PC-9 (cell line): ENCODE data around the gene PRKG1. TPM values are rescaled to one million over a fixed set of nuclear protein-coding genes. Genes with fewer than 3 reads are reported as not detected.

Experiments used
- BruUV-seq: library from RNA; stranded (reverse); fragments of 400-500 nt; replicated peaks from 2 replicates; lab custom pipeline; 2021; lab: Mats Ljungman, UMichigan
- CTCF ChIA-PET: fragments of 300-600 bp; sonication (Branson Sonifier 250); formaldehyde crosslinking; loops from one replicate; lab custom pipeline; 2022; ENCODE audit warnings: antibody characterized with exemption; lab: Charles Lee
- POLR2A ChIA-PET: fragments of 300-600 bp; sonication (Branson Sonifier 250); formaldehyde crosslinking; loops from one replicate; lab custom pipeline; 2022; ENCODE audit warnings: antibody characterized with exemption; ENCODE audit not compliant: unreplicated experiment; lab: Charles Lee
- DNase-seq, 2 experiments: peaks; one replicate each; pipeline versions ENCODE4 v3.0.0 to v3.0.0-alpha.2; 2015 to 2022; ENCODE audit warnings: mixed read lengths in 1 of 2
- H2AFZ ChIP-seq: fragments of 200-600 bp; sonication (generic); 2 replicates; pipeline ENCODE4 v1.8.1; 2017; ENCODE audit warnings: antibody characterized with exemption
- H3F3A ChIP-seq: fragments of 200-600 bp; sonication (generic); 2 replicates; pipeline ENCODE4 v1.8.1; 2017; ENCODE audit warnings: antibody characterized with exemption, mild to moderate bottlenecking, low read depth; ENCODE audit not compliant: insufficient read depth
- H3K27ac ChIP-seq: fragments of 200-600 bp; sonication (generic); 2 replicates; pipeline ENCODE4 v1.6.1; 2016; ENCODE audit warnings: mixed run types
- H3K27me3 ChIP-seq: fragments of 200-600 bp; sonication (generic); 2 replicates; pipeline ENCODE4 v1.6.1; 2016; ENCODE audit warnings: low read depth, mixed run types; ENCODE audit not compliant: insufficient read depth
- H3K36me3 ChIP-seq: fragments of 200-600 bp; sonication (generic); 2 replicates; pipeline ENCODE4 v1.6.1; 2016; ENCODE audit warnings: low read depth, mixed run types
- H3K4me1 ChIP-seq: fragments of 200-600 bp; sonication (generic); replicated peaks from 2 replicates; pipeline ENCODE4 v1.6.1; 2016; ENCODE audit warnings: mixed run types; ENCODE audit not compliant: insufficient read depth
- H3K4me2 ChIP-seq: fragments of 200-600 bp; sonication (generic); 2 replicates; pipeline ENCODE4 v1.6.1; 2017; ENCODE audit warnings: mixed run types
- H3K4me3 ChIP-seq: fragments of 200-600 bp; sonication (generic); 2 replicates; pipeline ENCODE4 v1.6.1; 2016; ENCODE audit warnings: mixed run types
- H3K79me2 ChIP-seq: fragments of 200-600 bp; sonication (generic); 2 replicates; pipeline ENCODE4 v1.6.1; 2017; ENCODE audit warnings: low read depth, mixed run types
- H3K9me2 ChIP-seq: fragments of 200-600 bp; sonication (generic); 2 replicates; pipeline ENCODE4 v1.8.1; 2017; ENCODE audit warnings: mild to moderate bottlenecking; ENCODE audit not compliant: insufficient read depth
- H3K9me3 ChIP-seq: fragments of 200-600 bp; sonication (generic); 2 replicates; pipeline ENCODE4 v1.8.1; 2016; ENCODE audit warnings: low read depth; ENCODE audit not compliant: insufficient read depth
- H4K20me1 ChIP-seq: fragments of 200-600 bp; sonication (generic); 2 replicates; pipeline ENCODE4 v1.8.1; 2017; ENCODE audit not compliant: insufficient read depth
- CTCF ChIP-seq: fragments of 200-600 bp; sonication (generic); conservative IDR thresholded peaks from 2 replicates; pipeline ENCODE4 v1.6.1; 2017; ENCODE audit warnings: mixed run types, antibody characterized with exemption, mild to moderate bottlenecking, moderate library complexity
- EZH2 ChIP-seq: fragments of 200-600 bp; sonication (generic); IDR thresholded peaks from 2 replicates; pipeline ENCODE4 v1.8.0; 2017; ENCODE audit warnings: antibody characterized with exemption, low read depth
- intact Hi-C: fragments of 100-400 bp; cut with micrococcal nuclease; formaldehyde crosslinking; loops from one replicate; pipeline ENCODE4 v1.10.0; 2022; ENCODE audit not compliant: unreplicated experiment
- total RNA-seq: library from RNA; stranded (reverse); gene quantifications from 2 replicates; pipeline ENCODE4 v1.2.3, GENCODE V29; 2021

The PRKG1 gene
- total RNA-seq, 1 experiment from 2014 or later, result 0.70 TPM

GRCh38 chr10:52050429-52051047 lies 976.3 kb downstream of the PRKG1 start:
- H3K27ac ChIP-seq, result no peak overlapping the region
- no peak for DNase-seq
- H2AFZ ChIP-seq, result no peak overlapping the region
- no peaks in the 10 kb centered on the region for H3K9me3 ChIP-seq
- no peaks in the 10 kb centered on the region for H3K27me3 ChIP-seq
- no peaks in the 10 kb centered on the region for H4K20me1 ChIP-seq
- H3K4me3 ChIP-seq, result no peak overlapping the region
- H3K36me3 ChIP-seq, result no peaks in the 10 kb centered on the region
- TF ChIP-seq EZH2, result no peak
- TF ChIP-seq CTCF, result no peak
- intact Hi-C loops, result no loop called here
- no peak overlapping the region for H3K4me2 ChIP-seq
- H3K9me2 ChIP-seq, result no peaks in the 10 kb centered on the region
- no TSS peak for BruUV-seq
- no peaks in the 10 kb centered on the region for H3K79me2 ChIP-seq
- ChIA-PET POLR2A (no interaction called here), CTCF (no interaction called here)
- H3F3A ChIP-seq, result no peaks in the 10 kb centered on the region
- H3K4me1 ChIP-seq, result peaks cover 5% of the 10 kb centered on the region; the same call in 1 of the 2 replicates

GRCh38 chr10:52053497-52053896 lies 979.2 kb downstream of the PRKG1 start:
- no peaks in the 10 kb centered on the region for H3K9me3 ChIP-seq
- H3K79me2 ChIP-seq, result no peaks in the 10 kb centered on the region
- peaks cover 9% of the 10 kb centered on the region; the same call in 1 of the 2 replicates for H3K4me1 ChIP-seq
- no peak overlapping the region for H3K4me2 ChIP-seq
- DNase-seq, result no peak
- ChIA-PET POLR2A (no interaction called here), CTCF (no interaction called here)
- H2AFZ ChIP-seq, result no peak overlapping the region
- no peaks in the 10 kb centered on the region for H3K36me3 ChIP-seq
- no peak overlapping the region for H3K4me3 ChIP-seq
- TF ChIP-seq CTCF, result no peak
- no peak for TF ChIP-seq EZH2
- H3K27me3 ChIP-seq, result no peaks in the 10 kb centered on the region
- H3K27ac ChIP-seq, result no peak overlapping the region
- no TSS peak for BruUV-seq
- H4K20me1 ChIP-seq, result no peaks in the 10 kb centered on the region
- H3K9me2 ChIP-seq, result no peaks in the 10 kb centered on the region
- intact Hi-C loops, result no loop called here
- no peaks in the 10 kb centered on the region for H3F3A ChIP-seq

- Histone ChIP-seq H3K4me3 (no peak overlapping the region), H3K27me3 (no peaks in the 10 kb centered on the region), H3F3A (no peaks in the 10 kb centered on the region), H3K9me2 (no peaks in the 10 kb centered on the region), H3K79me2 (no peaks in the 10 kb centered on the region), H3K4me1 (0 out of 2 replicates have a peak, but pooled peaks cover 4% of the 10 kb centered on the region), H3K9me3 (peaks cover 2% of the 10 kb centered on the region; the same call in 1 of the 2 replicates), H3K27ac (0 out of 2 replicates have a peak overlapping the region, but pooled peaks have one; percentile 9), H3K4me2 (no peak overlapping the region), H3K36me3 (no peaks in the 10 kb centered on the region), H4K20me1 (no peaks in the 10 kb centered on the region), H2AFZ (no peak overlapping the region)
- intact Hi-C loops, result no loop called here
- no peak for TF ChIP-seq CTCF
- TF ChIP-seq EZH2, result no peak
- peak in 1 of 2 experiments; percentile 55 for DNase-seq
- ChIA-PET CTCF (no interaction called here), POLR2A (no interaction called here)
- BruUV-seq, result no TSS peak
These were observed 982.0 kb downstream of the PRKG1 start for GRCh38 chr10:52056291-52056690.
